ENCODE results near the gene PRKD1. TPM values are rescaled to one million over a fixed set of nuclear protein-coding genes. Genes with fewer than 3 reads are reported as not detected.

The PRKD1 gene
- total and polyA plus RNA-seq, 2 donors (not counting 1 experiment from before 2014, with no cell fraction given), result 20.1 to 26.2 TPM

- Histone ChIP-seq H3K79me2 (ENCODE audit: control insufficient read depth, insufficient read depth, low read length) (no peaks in the 10 kb centered on the region), H4K20me1 (ENCODE audit: control insufficient read depth, extremely low read depth, insufficient read depth, low read length) (no peaks in the 10 kb centered on the region), H3K27me3 (ENCODE audit: control insufficient read depth, insufficient read depth, low read length) (no peaks in the 10 kb centered on the region), H2AFZ (ENCODE audit: low read length) (no peak overlapping the region), H3K4me1 (ENCODE audit: control insufficient read depth, extremely low read depth, insufficient read depth, low read length) (no peaks in the 10 kb centered on the region), H3K4me2 (ENCODE audit: extremely low read depth, insufficient read depth, low read length) (no peak overlapping the region), H3K9me3 (ENCODE audit: control insufficient read depth, insufficient read depth, low read depth, low read length) (no peaks in the 10 kb centered on the region), H3K4me3 (replicated peaks in 1 of 4; ENCODE audit: control extremely low read depth in 1 of 4, insufficient read depth in 1 of 4, low read depth in 3 of 4, low read length in 4 of 4) (no peak overlapping the region), H3K27ac (ENCODE audit: insufficient read depth, low read length) (no peak overlapping the region), H3K9ac (ENCODE audit: insufficient read depth, low read length) (no peak overlapping the region), H3K36me3 (ENCODE audit: control insufficient read depth, insufficient read depth, low read length) (no peaks in the 10 kb centered on the region)
- no peak for DNase-seq (ENCODE audit: low read depth in 2 of 2)
- TF ChIP-seq CTCF (conservative IDR thresholded peaks at IDR 0.05 in 1 of 2, IDR thresholded peaks at IDR 0.05 in 1 of 2; ENCODE audit: low read depth in 1 of 2, low read length in 2 of 2), result no peak
These were observed 346.9 kb downstream of the PRKD1 start for GRCh38 chr14:29580763-29581162.

GRCh38 chr14:29579838-29580237 lies 347.8 kb downstream of the PRKD1 start:
- no peaks in the 10 kb centered on the region for H3K36me3 ChIP-seq (ENCODE audit: control insufficient read depth, insufficient read depth, low read length)
- no peak overlapping the region for H3K4me2 ChIP-seq (ENCODE audit: extremely low read depth, insufficient read depth, low read length)
- DNase-seq (ENCODE audit: low read depth in 2 of 2), result no peak
- H3K4me3 ChIP-seq (replicated peaks in 1 of 4; ENCODE audit: control extremely low read depth in 1 of 4, insufficient read depth in 1 of 4, low read depth in 3 of 4, low read length in 4 of 4), result no peak overlapping the region
- H3K79me2 ChIP-seq (ENCODE audit: control insufficient read depth, insufficient read depth, low read length), result no peaks in the 10 kb centered on the region
- H3K27me3 ChIP-seq (ENCODE audit: control insufficient read depth, insufficient read depth, low read length), result no peaks in the 10 kb centered on the region
- TF ChIP-seq CTCF (conservative IDR thresholded peaks at IDR 0.05 in 1 of 2, IDR thresholded peaks at IDR 0.05 in 1 of 2; ENCODE audit: low read depth in 1 of 2, low read length in 2 of 2) (no peak), EZH2 (IDR thresholded peaks at IDR 0.05; ENCODE audit: low read length, missing control alignments) (no peak)
- no peak overlapping the region for H3K27ac ChIP-seq (ENCODE audit: insufficient read depth, low read length)
- H2AFZ ChIP-seq (ENCODE audit: low read length), result no peak overlapping the region
- no peaks in the 10 kb centered on the region for H3K4me1 ChIP-seq (ENCODE audit: control insufficient read depth, extremely low read depth, insufficient read depth, low read length)
- no peaks in the 10 kb centered on the region for H4K20me1 ChIP-seq (ENCODE audit: control insufficient read depth, extremely low read depth, insufficient read depth, low read length)
- H3K9me3 ChIP-seq (ENCODE audit: control insufficient read depth, insufficient read depth, low read depth, low read length), result no peaks in the 10 kb centered on the region
- H3K9ac ChIP-seq (ENCODE audit: insufficient read depth, low read length), result no peak overlapping the region

DNA sequence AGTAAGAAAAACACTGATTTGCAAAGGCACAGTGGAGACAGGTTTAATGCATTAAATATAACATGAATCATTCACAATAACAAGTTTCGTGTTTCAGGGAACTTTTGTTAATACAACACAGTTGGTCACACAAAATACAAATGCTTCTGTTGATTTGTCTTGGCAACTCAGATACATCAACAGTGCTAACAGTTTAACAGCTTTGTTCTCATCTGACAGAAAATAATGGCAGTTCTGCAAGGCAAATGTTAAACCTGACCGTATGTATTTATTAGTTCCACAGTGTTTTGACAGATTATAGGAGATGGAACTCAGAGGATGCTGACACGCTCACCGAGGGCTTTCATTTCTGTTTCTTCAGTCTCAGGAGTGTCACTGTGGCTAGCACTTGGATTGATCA lies 350.7 kb downstream of the PRKD1 start:
- H3K4me2 ChIP-seq (ENCODE audit: extremely low read depth, insufficient read depth, low read length), result no peak overlapping the region
- no peak for DNase-seq (ENCODE audit: low read depth in 2 of 2)

More for the DNA sequence above, 350.7 kb downstream of the PRKD1 start:
- H2AFZ ChIP-seq (ENCODE audit: low read length), result no peak overlapping the region
- H3K36me3 ChIP-seq (ENCODE audit: control insufficient read depth, insufficient read depth, low read length), result no peaks in the 10 kb centered on the region
- TF ChIP-seq EZH2 (IDR thresholded peaks at IDR 0.05; ENCODE audit: low read length, missing control alignments) (no peak), CTCF (conservative IDR thresholded peaks at IDR 0.05 in 1 of 2, IDR thresholded peaks at IDR 0.05 in 1 of 2; ENCODE audit: low read depth in 1 of 2, low read length in 2 of 2) (no peak)
- no peaks in the 10 kb centered on the region for H3K9me3 ChIP-seq (ENCODE audit: control insufficient read depth, insufficient read depth, low read depth, low read length)
- no peak overlapping the region for H3K9ac ChIP-seq (ENCODE audit: insufficient read depth, low read length)
- H3K4me3 ChIP-seq (replicated peaks in 1 of 4; ENCODE audit: control extremely low read depth in 1 of 4, insufficient read depth in 1 of 4, low read depth in 3 of 4, low read length in 4 of 4), result no peak overlapping the region
- H3K4me1 ChIP-seq (ENCODE audit: control insufficient read depth, extremely low read depth, insufficient read depth, low read length), result no peaks in the 10 kb centered on the region
- H3K27me3 ChIP-seq (ENCODE audit: control insufficient read depth, insufficient read depth, low read length), result no peaks in the 10 kb centered on the region
- H3K27ac ChIP-seq (ENCODE audit: insufficient read depth, low read length), result no peak overlapping the region
- no peaks in the 10 kb centered on the region for H4K20me1 ChIP-seq (ENCODE audit: control insufficient read depth, extremely low read depth, insufficient read depth, low read length)
- no peaks in the 10 kb centered on the region for H3K79me2 ChIP-seq (ENCODE audit: control insufficient read depth, insufficient read depth, low read length)
